GM19468 (cell line): ENCODE data around the gene ABCD2.
"Not testable (repeated sequence)": the region's sequence is repeated elsewhere in the genome, so short reads cannot be mapped to it uniquely, and the experiment has no call there.

Source experiments
- ATAC-seq: cut with Tn5 transposase; IDR thresholded peaks from one replicate; pipeline ENCODE4 v1.9.1; 2021; ENCODE audit warnings: mild to moderate bottlenecking, moderate library complexity, moderate number of reproducible peaks; ENCODE audit not compliant: unreplicated experiment; ENCODE audit errors: extremely low read depth

The ABCD2 gene

GRCh38 chr12:39619660-39620433 lies at the start of gene ABCD2:
ABCD2 (minus strand) TSS chr12:39619803; CDS start chr12:39619615, 188 bp downstream.
- ATAC-seq, result peak; percentile 83

GRCh38 chr12:39660101-39660500 lies 40.5 kb upstream of the ABCD2 start:
- ATAC-seq, result no peak

GRCh38 chr12:39647383-39647782 lies 27.8 kb upstream of the ABCD2 start:
- ATAC-seq, result no peak

GRCh38 chr12:39646963-39647362 lies 27.4 kb upstream of the ABCD2 start:
- ATAC-seq, result no peak

GRCh38 chr12:39643052-39643451 lies 23.4 kb upstream of the ABCD2 start:
- ATAC-seq, result no peak

GRCh38 chr12:39638840-39639239 lies 19.2 kb upstream of the ABCD2 start:
- no peak for ATAC-seq

- no peak for ATAC-seq
Observed at GRCh38 chr12:39638178-39638577, 18.6 kb upstream of the ABCD2 start.

GRCh38 chr12:39632670-39633069 lies 13.1 kb upstream of the ABCD2 start:
- ATAC-seq, result no peak

- ATAC-seq, result no peak
Observed at GRCh38 chr12:39628836-39629235, 9.2 kb upstream of the ABCD2 start.

- ATAC-seq, result no peak
Observed at GRCh38 chr12:39627914-39628313, 8.3 kb upstream of the ABCD2 start.

GRCh38 chr12:39626033-39626814 lies 6.6 kb upstream of the ABCD2 start:
- ATAC-seq, result no peak

- no peak for ATAC-seq
Observed at GRCh38 chr12:39623919-39624318, 4.3 kb upstream of the ABCD2 start.

GRCh38 chr12:39623160-39623559 lies 3.6 kb upstream of the ABCD2 start:
- ATAC-seq, result not testable (repeated sequence)

- no peak for ATAC-seq
Observed at GRCh38 chr12:39622306-39622705, 2.7 kb upstream of the ABCD2 start.

GRCh38 chr12:39621670-39622069 lies 2.1 kb upstream of the ABCD2 start:
- ATAC-seq, result no peak

- ATAC-seq, result no peak
Observed at GRCh38 chr12:39620659-39621658, 1.4 kb upstream of the ABCD2 start.

GRCh38 chr12:39619316-39619659 lies 315 bp downstream of the ABCD2 start:
- ATAC-seq, result no peak

GRCh38 chr12:39618701-39619100 lies 902 bp downstream of the ABCD2 start:
- ATAC-seq, result no peak

GRCh38 chr12:39617887-39618286 lies 1.7 kb downstream of the ABCD2 start:
- ATAC-seq, result no peak

- no peak for ATAC-seq
Observed at GRCh38 chr12:39616666-39617065, 2.9 kb downstream of the ABCD2 start.
